Measurements from ENCODE around the gene SAMD13.

Gene SAMD13

DNA sequence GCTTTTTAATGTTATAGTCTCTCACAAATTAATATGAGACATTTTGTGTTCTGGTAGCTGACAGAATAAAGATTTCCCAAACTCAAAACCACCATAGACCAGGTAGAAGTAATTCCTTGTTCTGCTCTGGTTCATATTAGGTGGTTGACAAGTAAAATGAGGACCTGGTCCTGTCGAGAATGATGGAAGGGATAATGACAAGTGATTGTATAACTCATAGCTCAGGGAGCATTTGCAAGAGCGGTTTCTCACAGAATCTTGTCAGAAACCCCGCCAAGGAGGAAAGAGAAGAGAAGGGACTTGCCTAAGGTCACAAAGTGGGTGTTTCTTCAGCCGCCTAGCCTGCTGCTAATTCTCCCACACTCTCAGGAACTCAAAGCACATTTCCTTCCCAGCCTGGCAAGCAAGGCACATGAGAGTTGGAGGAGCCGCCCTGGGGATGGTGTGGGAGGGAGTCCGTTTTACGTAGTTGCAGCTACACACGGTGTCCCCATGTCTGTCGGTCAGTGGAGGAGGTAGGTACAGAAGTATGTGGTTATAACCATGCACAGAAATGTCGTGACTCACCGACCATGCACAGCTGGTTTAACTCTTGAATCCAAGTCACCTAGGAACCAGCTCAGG is 46.5 kb downstream of the SAMD13 start:
- no peak for DNase-seq

DNA sequence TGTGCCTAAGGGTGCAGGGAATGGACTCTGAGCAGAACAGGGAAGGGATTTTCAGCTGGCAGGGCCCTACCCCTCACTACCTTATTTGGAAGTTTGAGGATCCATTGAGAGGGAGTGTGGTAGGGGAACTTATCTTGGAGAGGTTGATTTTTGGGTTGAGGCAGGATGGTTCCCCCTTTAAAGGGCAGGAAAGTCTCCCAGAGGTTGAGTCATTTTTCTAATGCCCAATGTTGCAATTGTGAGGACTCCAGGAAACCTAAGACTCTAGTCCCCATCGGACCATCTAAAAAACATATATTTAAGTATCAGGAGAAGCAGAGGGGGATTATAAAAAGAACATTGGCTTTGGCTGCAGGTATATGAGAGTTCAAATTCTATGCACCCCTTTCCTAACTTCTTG is 47.3 kb downstream of the SAMD13 start:
- no peak for DNase-seq

DNA sequence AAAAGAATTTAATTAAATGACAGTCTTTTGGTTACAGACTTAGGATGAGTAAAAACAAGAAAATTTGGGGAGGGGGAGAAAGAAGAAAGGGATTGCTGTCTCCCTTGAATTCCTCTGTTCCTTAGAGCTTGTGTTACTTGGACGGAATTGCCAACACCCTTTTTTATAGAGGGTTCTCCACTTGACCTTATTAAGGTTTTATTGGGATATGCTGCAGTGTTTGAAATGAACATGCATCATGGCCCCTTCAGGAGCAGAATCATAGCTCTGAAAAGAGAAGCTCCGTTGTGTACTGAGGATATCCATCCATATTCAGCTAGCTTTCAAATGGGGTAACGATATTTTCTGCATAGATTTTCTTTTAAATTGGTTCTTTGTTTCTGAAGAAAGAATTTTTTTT is 48.6 kb downstream of the SAMD13 start:
- no peak for DNase-seq

DNA sequence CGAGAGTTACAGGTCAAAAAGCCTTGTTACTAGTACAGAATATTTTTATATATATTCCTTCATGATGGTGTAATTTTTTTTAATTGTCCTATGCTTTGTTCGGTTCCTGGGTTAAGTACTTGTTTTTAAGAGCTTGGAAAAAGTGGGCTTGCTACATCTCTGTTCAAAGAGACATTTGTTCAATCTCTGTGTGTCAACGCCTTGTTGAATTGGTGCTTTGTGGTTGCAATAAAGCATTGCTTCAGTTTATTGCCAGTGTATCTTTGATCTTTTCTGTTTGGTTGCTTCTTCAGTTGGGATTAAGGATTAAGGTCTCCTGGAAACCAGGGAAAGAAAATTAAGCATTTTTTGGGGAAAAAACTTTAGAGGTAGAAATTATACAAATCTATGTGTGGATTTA is 49.0 kb downstream of the SAMD13 start:
- no peak for DNase-seq

DNA sequence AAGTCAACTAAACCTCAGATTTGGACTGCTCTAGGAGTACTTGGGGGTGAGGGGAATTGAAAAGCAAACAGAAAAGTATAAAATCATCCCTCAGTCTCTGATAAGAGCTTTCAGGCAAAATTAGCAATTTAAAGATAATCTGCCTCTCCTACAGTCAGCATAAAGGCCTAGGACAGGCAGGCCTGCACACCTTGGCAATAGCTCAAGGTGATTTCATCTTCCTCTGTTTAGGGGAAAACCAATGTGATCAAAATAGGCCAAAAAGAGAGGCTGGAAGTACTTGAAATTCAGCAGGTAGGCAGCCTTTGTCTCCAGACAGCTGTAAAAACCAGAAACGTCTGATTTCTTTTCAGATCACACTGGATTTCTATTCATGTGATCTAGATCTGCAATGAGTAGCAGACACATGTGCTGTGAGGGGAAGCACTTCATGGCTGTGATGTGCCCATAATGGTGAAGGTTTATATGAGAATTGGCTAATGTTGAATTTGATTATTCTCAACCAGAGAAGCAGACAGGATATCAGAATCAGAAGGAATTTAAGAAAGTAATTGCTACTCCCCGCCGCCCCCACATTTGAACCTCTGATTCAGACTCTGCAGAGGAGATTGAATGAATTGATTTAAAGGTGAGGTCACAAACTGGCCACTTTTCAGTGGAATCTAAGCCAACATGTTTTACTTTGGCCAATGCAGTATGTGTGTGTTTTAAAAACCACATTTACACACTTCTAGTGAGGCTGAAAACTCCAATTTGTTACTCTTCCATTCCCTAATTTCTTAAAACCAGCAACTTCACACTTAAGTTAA is 51.0 kb downstream of the SAMD13 start:
- DNase-seq = no peak

DNA sequence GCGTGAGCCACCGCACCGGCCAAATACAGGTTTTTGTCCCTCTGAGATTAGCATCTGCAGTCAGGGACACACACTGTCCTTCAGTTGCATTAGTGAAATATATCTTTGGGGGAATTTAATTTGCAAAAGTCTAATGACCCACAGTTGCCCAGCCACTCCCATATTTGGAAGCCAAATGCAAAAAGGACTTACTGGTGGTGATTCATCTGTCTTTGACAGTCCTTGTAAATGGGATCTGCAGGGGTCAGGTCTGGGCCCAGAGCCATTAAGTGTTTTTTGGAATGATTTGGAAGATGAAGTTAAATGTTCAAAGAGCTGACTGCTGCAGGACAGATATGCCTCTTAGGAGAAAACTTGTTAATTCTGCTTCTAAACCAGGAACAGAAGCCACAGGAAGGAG is 52.2 kb downstream of the SAMD13 start:
- no peak for DNase-seq

DNA sequence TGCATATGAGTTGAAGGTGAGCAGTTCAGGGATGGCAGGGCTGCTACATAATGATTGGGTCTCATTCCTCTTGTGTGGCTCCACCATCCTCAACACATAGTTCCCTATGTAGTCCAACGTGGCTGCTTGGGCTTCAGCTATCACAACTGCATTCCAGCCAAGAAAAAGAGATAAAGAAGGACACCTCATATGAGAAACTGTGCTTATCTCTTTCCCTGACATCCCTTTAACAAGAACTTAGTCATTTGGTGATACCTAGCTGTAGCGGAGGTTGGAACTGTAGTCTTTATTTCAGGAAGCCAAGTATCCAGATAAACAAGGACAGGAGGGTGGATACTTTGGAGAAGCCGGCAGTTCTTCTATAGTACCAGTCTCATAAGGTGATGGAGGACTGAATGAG is 54.0 kb downstream of the SAMD13 start:
- DNase-seq = no peak

DNA sequence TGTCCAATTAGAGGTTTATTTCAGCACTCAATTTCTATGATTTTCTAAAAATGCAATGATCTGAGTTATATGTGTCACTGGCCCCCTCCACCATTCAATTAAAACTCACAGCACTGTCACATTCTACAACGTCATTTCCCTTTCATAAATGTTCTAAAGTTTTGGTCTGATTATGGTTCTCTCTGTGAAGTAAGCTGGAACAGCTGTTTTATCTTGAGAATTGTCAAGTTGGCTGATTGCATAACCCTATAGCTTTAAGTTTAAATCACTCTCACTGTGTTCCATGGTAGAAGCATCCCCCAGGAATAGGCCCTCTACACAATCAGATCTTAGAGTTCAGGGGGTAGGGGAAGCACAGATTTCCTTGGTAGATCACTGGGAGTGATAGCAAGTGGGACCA is 55.4 kb downstream of the SAMD13 start:
- no peak for DNase-seq

DNA sequence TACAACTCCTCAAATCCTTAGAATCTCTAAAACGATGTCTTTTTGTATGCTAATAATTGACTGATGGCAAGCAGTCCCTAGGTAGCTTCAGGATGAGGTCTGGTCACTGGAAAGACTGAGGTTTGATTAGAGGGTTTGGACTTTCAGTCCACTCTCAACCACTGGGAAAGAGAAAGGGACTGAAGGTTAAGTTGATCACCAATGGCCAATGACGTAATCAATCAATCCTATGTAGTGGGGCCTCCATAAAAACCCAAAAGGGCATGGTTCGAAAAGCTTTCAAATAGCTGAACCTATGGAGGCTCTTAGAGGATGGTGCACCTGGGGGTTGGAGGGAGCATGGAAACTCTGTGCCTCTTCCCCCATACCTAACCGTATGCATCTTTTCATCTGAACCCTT is 57.2 kb downstream of the SAMD13 start:
- no peak for DNase-seq

DNA sequence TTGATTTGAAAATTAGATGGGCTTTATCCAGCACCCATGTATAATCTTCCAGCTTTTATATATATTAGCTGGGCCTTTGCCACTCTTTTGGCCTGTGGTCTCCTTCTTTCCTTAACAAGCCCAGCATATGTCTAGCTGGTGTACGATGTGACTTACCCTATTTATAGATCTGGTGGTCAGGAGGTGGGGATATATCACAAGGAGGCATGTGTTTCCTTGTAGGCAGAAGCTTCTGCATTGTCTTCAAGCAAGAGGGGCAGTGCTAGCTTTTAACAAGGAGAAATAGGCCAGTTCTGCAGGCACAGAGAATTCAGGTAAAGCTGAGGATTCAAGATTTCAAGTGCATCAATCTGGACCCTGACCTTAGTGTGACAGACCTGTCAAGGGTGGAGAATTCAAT is 58.8 kb downstream of the SAMD13 start:
- DNase-seq = no peak

DNA sequence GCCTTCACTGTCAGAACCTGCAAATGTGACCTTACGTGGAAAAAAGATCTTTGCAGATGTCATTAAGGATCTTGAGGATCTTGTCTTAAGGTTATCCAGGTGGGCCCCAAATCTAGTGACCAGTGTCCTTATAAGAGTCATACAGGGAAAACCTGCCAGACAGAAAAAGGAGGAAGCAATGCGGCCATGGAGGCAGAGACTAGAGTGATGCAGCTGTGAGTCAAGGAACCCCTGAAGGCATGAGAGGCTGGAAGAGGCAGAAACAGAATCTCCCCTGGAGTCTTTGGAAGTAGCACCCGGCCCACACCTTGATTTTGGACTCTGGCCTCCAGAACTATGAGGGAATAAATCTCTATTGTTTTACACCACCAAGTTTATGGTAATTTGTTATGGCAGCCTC is 60.3 kb downstream of the SAMD13 start:
- no peak for DNase-seq

DNA sequence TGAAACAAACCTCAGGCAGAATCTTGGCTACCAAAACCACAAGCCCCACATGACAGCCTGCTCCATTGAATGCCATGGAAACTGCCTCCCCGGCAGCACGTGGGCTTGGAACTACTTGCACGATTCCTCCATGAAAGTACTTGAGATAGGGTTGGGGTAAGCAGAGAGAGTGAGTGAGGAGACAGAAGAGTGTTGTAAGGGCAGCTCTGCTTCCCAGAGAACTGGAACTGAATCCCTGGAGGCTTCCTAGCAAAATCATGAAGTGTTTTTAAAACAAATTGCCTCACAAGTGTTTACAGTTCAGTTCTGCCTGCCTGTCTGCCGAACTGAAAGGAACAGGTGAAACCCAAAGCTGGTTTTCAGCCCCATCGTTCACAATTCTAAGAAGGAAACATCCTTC is 61.5 kb downstream of the SAMD13 start:
- DNase-seq = no peak

DNA sequence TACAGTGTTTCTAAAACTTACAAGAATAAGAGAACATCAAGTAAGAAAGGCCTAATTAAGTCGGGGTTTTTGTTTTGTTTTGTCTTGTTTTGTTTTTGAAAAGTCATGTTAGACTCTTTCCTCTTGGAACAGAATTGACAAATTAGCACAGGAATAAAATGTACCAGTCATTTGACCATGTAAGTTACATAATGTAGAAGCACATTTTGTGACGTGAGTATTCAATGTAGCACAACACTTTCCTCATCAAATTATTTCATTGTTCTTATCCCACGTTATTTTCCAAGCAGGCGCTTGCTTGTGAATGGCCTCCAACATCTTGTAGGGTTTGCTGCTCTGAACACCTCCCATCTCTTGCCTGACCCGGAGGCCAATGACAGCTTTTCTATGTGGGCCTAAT is 62.1 kb downstream of the SAMD13 start:
- no peak for DNase-seq

DNA sequence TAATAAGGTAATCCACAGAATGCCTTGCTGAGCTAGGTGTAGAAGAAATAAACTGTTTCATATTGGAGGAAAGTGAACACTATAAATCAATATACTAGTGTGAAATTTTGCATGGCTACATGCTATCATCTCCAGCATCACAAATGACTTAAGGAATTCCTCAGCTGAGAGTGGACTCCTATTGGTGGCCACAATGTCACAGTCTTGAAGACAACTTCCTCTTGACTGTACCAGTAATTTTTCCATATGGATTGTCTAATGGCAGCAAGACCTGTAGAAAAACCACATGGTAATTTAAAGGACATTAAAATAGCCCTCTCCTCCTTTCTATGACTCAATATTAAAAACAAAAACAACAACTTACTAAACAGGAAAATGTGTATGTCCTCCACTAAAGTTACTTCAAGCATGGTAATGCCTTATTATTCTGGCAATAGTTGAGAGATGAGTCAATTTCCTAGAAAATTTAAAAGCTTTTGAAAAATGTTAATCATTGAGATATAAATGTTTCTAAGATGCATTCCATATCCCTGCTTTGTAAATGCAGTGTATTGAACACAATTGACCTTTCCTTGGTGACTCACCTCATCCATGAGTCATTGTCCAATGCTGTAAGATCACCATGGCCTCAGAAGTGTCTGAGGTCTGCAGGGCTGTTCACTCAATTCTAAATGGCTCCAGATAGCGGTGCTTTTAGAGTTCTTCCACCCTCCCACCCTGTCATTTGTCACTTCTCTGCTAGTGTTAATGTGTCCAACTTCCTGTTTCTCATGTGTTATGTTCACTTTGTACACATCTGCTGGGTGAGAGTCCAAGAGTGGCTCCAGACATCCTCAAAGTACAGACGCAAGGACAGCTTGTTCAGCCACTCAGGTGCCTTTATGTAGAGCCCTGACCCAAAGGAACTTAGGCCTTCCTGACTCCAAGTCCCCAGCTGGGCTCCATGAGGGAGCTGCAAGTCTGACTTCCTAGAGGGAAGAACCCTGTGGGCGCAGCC is 64.0 kb downstream of the SAMD13 start:
- no peak for DNase-seq

DNA sequence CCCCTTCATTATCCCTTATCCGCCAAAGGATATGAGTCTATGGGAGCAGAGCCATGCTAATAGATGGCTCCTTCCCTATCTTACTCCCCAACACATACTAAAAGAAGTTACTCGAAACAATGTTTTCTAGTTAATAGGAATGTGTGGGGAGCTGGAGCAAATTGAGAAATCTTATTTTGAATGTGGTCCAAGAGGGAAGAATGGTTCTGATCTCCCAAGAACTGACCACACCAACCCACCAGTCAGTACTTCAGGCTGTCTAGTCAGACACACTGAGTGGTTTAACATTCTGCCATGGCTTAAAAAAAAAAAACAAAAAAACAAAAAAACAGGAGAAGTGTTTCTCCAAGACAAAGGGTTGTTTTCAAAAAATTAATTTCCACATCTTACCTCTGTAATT is 65.3 kb downstream of the SAMD13 start:
- DNase-seq = no peak

DNA sequence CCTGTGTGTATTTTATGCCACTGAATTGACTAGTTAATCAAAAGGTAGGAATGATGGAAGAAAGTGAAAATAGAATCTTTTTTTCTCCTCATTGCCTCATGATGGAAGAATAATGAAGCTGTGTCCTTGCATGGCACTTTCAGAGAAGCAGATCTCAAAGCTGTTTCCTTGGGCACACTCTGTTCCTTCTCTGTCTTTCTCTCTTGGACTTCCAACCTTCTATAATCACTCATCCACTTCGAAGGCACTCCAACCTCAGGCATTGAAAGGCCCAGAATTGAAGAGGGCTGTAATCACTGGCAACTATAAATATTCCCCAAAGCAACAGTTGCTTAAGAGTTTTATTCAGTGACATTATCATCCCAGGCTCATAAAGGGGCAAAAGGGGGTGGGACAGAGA is 65.7 kb downstream of the SAMD13 start:
- DNase-seq = no peak

DNA sequence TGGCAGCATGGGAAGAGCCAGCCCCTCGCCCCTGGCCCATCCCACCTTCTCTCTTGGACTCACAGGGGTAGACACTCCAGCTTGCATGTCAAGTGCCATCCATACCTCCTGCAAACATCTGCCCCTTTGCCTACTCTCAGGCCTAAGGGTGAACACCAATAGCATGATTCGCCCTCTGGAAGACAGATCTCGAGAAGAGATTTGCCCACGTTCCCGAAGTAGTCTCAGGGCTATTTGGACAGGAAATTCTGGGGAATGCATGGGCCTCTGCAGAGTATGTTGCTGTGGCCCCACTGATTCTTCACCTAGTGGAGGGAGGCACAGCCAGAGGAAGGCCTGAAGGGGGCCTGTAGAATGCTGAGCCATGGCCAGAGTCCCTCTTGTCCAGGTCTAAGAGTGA is 66.9 kb downstream of the SAMD13 start:
- DNase-seq = no peak

DNA sequence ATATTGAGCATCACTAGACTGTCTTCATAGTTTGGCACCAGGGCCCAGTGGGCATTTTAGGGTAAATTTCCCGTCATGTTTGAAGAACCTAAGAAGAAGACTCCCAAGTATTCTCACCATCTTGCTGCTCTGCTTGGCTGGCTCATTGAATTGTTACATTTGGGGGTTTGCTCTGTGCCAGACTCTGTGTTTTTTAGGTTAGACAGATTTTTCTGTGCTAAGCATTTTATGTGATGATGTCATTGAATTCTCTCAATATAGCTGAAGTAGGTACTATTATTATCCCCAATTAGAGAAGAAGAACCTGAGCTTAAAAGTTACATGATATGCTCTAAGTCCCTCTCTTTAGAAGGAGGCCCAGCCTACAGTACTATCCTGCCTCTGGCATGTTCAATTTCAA is 68.8 kb downstream of the SAMD13 start:
- no peak for DNase-seq

DNA sequence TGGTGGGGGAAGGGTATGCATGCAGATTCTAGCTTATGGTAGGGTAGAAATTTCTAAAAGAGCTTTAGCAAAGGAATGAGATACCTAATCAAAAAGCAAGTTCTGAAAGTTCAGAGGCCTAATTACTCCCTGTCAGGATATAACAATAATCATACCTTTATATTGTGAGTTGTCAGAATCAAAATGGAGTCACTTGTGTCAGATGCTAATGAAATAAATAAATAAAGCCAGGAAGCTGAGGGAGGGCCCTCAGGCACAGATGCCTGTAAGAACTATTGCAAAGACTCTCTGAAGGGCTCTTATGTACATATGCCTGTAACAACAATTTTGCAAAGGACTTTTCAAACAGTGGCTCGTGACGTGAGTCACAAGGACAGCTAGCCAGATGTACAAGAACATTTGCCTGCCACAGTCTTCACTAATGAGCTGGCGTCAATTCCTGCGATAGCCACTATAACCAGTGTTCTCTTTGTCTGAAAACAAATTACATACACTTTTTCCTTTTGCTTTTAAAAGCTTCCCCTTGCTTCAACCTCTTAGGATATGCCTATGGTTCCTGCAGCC is 69.4 kb downstream of the SAMD13 start:
- no peak for DNase-seq

DNA sequence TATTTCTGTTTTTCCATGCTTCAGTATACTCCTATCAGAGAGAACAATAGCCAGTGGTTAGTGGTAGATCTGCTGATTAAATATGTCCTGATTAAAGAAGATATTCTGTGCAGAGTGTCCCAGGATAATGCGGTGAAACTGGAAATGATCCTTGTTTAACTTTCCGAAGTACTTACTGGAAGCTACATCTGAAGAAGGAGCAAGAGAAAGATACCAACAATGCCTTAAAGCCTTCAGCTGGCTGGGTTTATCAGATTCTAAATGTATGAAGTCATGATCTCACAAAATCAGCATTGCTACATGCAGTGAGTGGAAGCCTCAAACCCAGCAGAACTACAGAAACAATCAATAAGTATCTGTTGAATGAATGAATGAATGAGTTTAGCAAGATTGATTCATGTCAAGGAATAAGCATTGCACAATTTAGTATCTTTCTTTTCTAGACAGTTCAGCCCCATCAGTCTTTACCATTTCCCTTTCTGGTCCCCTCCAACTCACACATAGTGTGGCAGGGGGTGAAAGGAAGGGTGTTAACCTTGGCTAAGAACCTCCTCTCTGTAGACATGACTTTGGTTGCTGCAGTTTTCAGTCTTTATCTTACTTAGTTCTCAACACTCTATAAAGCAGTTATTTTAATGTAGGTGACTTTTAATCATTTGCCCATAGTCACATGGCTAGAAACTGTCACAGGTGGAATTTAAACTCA is 72.1 kb downstream of the SAMD13 start:
- no peak for DNase-seq

DNA sequence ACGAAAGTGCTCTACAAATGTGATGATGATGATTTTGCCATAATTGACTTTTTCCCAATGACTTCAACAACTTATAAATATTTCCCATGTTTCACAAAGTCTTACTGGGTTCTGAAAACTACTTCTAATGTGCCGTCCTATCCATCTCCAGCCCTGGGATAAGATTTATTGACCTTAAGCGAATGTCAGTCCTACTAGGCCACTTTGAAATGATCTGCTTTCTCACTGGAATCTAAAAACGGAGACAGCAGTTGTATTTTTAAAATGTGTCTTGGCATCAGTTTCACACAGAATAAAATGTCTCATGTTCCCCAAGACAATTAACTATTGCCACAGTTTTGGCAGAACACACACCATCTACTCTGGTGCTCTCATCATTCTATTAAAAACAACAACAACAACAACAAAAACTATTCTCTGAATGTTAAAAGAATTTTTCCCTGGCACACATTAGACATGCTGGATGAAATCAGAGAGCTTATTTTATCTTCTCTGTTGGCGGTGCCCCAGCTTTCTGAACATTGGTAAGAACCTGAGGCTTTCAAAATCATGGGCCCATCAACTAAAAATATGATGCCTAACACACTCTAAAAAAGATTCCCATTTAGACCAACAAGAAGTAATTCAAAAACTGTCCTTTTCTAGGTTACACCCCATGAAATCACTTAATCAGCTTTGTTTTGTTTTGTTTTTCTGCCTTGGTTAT is 73.6 kb downstream of the SAMD13 start:
- DNase-seq = no peak
